ENCODE results near the gene GLB1L2.

GLB1L2 gene

GRCh38 chr11:134405436-134405835 is 73.6 kb downstream of the GLB1L2 start:
- no peak for DNase-seq (ENCODE audit: low read depth in 2 of 2)

- DNase-seq (ENCODE audit: low read depth in 2 of 2), result no peak
Measured at GRCh38 chr11:134405841-134406240, 74.1 kb downstream of the GLB1L2 start.

- no peak for DNase-seq (ENCODE audit: low read depth in 2 of 2)
Measured at GRCh38 chr11:134406264-134407185, 74.7 kb downstream of the GLB1L2 start.

GRCh38 chr11:134407321-134407828 is 75.6 kb downstream of the GLB1L2 start:
- DNase-seq (ENCODE audit: low read depth in 2 of 2), result no peak

GRCh38 chr11:134407923-134408322 is 76.1 kb downstream of the GLB1L2 start:
- no peak for DNase-seq (ENCODE audit: low read depth in 2 of 2)

GRCh38 chr11:134409552-134410429 is 78.0 kb downstream of the GLB1L2 start:
- no peak for DNase-seq (ENCODE audit: low read depth in 2 of 2)

- no peak for DNase-seq (ENCODE audit: low read depth in 2 of 2)
Measured at GRCh38 chr11:134410766-134411165, 79.0 kb downstream of the GLB1L2 start.

- no peak for DNase-seq (ENCODE audit: low read depth in 2 of 2)
Measured at GRCh38 chr11:134412203-134413042, 80.6 kb downstream of the GLB1L2 start, which contains the start of gene B3GAT1. Gene B3GAT1, minus strand, starts transcription at chr11:134412242. Its CDS starts 24,583 bp downstream, at chr11:134387659.

GRCh38 chr11:134413043-134413825 is 81.4 kb downstream of the GLB1L2 start:
- no peak for DNase-seq (ENCODE audit: low read depth in 2 of 2)

GRCh38 chr11:134413826-134414731 is 82.3 kb downstream of the GLB1L2 start:
- DNase-seq (ENCODE audit: low read depth in 2 of 2), result no peak

GRCh38 chr11:134414766-134415765 is 83.3 kb downstream of the GLB1L2 start:
- DNase-seq (ENCODE audit: low read depth in 2 of 2), result no peak

- DNase-seq (ENCODE audit: low read depth in 2 of 2), result no peak
Measured at GRCh38 chr11:134416726-134417125, 84.9 kb downstream of the GLB1L2 start.

- no peak for DNase-seq (ENCODE audit: low read depth in 2 of 2)
Measured at GRCh38 chr11:134417871-134418840, 86.4 kb downstream of the GLB1L2 start.

- no peak for DNase-seq (ENCODE audit: low read depth in 2 of 2)
Measured at GRCh38 chr11:134423106-134423505, 91.3 kb downstream of the GLB1L2 start.

- DNase-seq (ENCODE audit: low read depth in 2 of 2), result no peak
Measured at GRCh38 chr11:134425413-134425812, 93.6 kb downstream of the GLB1L2 start.

Data from stimulated activated CD4-positive, alpha-beta T cell treated with anti-CD3 and anti-CD28 coated beads, Interleukin-1b, Interleukin-23, amount 100 ng/mL, for 1 hour (primary cell).